ENCODE data around the gene NTSR1.
A peak's percentile ranks its signal among the peaks of the same experiment; 100 is the strongest.

The NTSR1 gene

DNA sequence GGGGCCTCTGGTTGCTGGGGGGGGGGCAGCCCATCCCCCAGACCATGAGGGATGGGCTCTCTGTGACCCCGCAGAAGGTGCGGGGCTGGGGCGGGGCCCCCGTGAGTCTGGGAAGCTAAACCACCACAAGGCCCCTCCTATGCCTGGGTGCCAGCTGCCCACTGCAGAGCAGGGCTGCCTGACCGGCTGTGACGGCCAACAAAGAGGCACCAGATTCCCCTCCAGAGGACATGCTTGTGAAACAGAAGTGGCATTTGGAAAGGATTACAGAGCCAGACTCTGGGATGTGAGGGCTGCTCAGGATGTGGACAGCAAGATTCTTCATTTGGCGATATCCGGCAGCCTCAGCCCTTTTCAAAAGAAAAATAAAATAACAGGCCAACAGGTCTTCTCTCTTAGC lies 16.5 kb upstream of the NTSR1 start:
- Histone ChIP-seq H3K27me3 (ENCODE audit: insufficient read depth, poor library complexity, severe bottlenecking) (no peaks in the 10 kb centered on the region), H3K4me3 (replicated peaks; ENCODE audit: insufficient read depth, low read length) (no peak overlapping the region), H3K27ac (replicated peaks) (no peak overlapping the region)
- TF ChIP-seq GABPA (IDR thresholded peaks at IDR 0.05; ENCODE audit: low read depth) = no peak
- no peak for TF ChIP-seq POLR2AphosphoS5 (IDR thresholded peaks at IDR 0.05; ENCODE audit: low read depth)
- no peak for TF ChIP-seq SPI1 (IDR thresholded peaks at IDR 0.05; ENCODE audit: borderline replicate concordance, low read depth)
- no peak for TF ChIP-seq CTCF (IDR thresholded peaks at IDR 0.05; ENCODE audit: insufficient read depth, low read length)
- TF ChIP-seq, protein P1, sequence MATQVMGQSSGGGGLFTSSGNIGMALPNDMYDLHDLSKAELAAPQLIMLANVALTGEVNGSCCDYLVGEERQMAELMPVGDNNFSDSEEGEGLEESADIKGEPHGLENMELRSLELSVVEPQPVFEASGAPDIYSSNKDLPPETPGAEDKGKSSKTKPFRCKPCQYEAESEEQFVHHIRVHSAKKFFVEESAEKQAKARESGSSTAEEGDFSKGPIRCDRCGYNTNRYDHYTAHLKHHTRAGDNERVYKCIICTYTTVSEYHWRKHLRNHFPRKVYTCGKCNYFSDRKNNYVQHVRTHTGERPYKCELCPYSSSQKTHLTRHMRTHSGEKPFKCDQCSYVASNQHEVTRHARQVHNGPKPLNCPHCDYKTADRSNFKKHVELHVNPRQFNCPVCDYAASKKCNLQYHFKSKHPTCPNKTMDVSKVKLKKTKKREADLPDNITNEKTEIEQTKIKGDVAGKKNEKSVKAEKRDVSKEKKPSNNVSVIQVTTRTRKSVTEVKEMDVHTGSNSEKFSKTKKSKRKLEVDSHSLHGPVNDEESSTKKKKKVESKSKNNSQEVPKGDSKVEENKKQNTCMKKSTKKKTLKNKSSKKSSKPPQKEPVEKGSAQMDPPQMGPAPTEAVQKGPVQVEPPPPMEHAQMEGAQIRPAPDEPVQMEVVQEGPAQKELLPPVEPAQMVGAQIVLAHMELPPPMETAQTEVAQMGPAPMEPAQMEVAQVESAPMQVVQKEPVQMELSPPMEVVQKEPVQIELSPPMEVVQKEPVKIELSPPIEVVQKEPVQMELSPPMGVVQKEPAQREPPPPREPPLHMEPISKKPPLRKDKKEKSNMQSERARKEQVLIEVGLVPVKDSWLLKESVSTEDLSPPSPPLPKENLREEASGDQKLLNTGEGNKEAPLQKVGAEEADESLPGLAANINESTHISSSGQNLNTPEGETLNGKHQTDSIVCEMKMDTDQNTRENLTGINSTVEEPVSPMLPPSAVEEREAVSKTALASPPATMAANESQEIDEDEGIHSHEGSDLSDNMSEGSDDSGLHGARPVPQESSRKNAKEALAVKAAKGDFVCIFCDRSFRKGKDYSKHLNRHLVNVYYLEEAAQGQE (IDR thresholded peaks at IDR 0.05; ENCODE audit: insufficient replicate concordance, low read depth) = no peak
- no peak for DNase-seq (ENCODE audit: low read depth in 1 of 2, low spot score in 1 of 2)

GRCh38 chr20:62692801-62693523 lies 15.7 kb upstream of the NTSR1 start:
- TF ChIP-seq CTCF (IDR thresholded peaks at IDR 0.05; ENCODE audit: insufficient read depth, low read length) (no peak), SPI1 (IDR thresholded peaks at IDR 0.05; ENCODE audit: borderline replicate concordance, low read depth) (no peak), POLR2AphosphoS5 (IDR thresholded peaks at IDR 0.05; ENCODE audit: low read depth) (no peak), GABPA (IDR thresholded peaks at IDR 0.05; ENCODE audit: low read depth) (no peak)
- TF ChIP-seq, protein P1 (IDR thresholded peaks at IDR 0.05; ENCODE audit: insufficient replicate concordance, low read depth) = no peak
- peak in 1 of 2 experiments; percentile 39 for DNase-seq (ENCODE audit: low read depth in 1 of 2, low spot score in 1 of 2)
- H3K27ac ChIP-seq (replicated peaks) = no peak overlapping the region
- no peak overlapping the region for H3K4me3 ChIP-seq (replicated peaks; ENCODE audit: insufficient read depth, low read length)
- H3K27me3 ChIP-seq (ENCODE audit: insufficient read depth, poor library complexity, severe bottlenecking) = no peaks in the 10 kb centered on the region

GRCh38 chr20:62693524-62693922 lies 15.1 kb upstream of the NTSR1 start:
- Histone ChIP-seq H3K27ac (replicated peaks) (no peak overlapping the region), H3K4me3 (replicated peaks; ENCODE audit: insufficient read depth, low read length) (no peak overlapping the region), H3K27me3 (ENCODE audit: insufficient read depth, poor library complexity, severe bottlenecking) (no peaks in the 10 kb centered on the region)
- TF ChIP-seq CTCF (IDR thresholded peaks at IDR 0.05; ENCODE audit: insufficient read depth, low read length) = no peak
- TF ChIP-seq, protein P1 (IDR thresholded peaks at IDR 0.05; ENCODE audit: insufficient replicate concordance, low read depth) = no peak
- DNase-seq (ENCODE audit: low read depth in 1 of 2, low spot score in 1 of 2) = no peak
